HG03066 (cell line): ENCODE measurements around the gene TMEM89.

Experiments used
- ATAC-seq: cut with Tn5 transposase; IDR thresholded peaks from one replicate; pipeline ENCODE4 v1.9.1; 2021; ENCODE audit warnings: low read depth; ENCODE audit not compliant: unreplicated experiment

The TMEM89 gene

GRCh38 chr3:48593337-48593736, 28.2 kb downstream of the TMEM89 start:
- ATAC-seq, result no peak

- ATAC-seq, result no peak
Observed at GRCh38 chr3:48592519-48593087, 29.0 kb downstream of the TMEM89 start.

GRCh38 chr3:48591886-48592518, 29.6 kb downstream of the TMEM89 start:
- no peak for ATAC-seq

- ATAC-seq, result no peak
Observed at GRCh38 chr3:48591436-48591835, 30.1 kb downstream of the TMEM89 start.

GRCh38 chr3:48588230-48588629, 33.3 kb downstream of the TMEM89 start:
- no peak for ATAC-seq

GRCh38 chr3:48587686-48588085, 33.9 kb downstream of the TMEM89 start:
- no peak for ATAC-seq

GRCh38 chr3:48585411-48585810, 36.2 kb downstream of the TMEM89 start:
- no peak for ATAC-seq

GRCh38 chr3:48584836-48585235, 36.7 kb downstream of the TMEM89 start:
- no peak for ATAC-seq

GRCh38 chr3:48581621-48582481, 39.7 kb downstream of the TMEM89 start:
- ATAC-seq, result no peak

- no peak for ATAC-seq
Observed at GRCh38 chr3:48576647-48577046, 44.9 kb downstream of the TMEM89 start.

- ATAC-seq, result no peak
Observed at GRCh38 chr3:48575366-48575765, 46.2 kb downstream of the TMEM89 start.

GRCh38 chr3:48573973-48574585, 47.5 kb downstream of the TMEM89 start:
- ATAC-seq, result no peak

- no peak for ATAC-seq
Observed at GRCh38 chr3:48572517-48572916, 49.1 kb downstream of the TMEM89 start.

- ATAC-seq, result no peak
Observed at GRCh38 chr3:48571938-48572337, 49.6 kb downstream of the TMEM89 start.
